Measurements from ENCODE around the gene PRMT3. TPM values are rescaled to one million over a fixed set of nuclear protein-coding genes. Genes with fewer than 3 reads are reported as not detected.
"Not testable (repeated sequence)": the region's sequence is repeated elsewhere in the genome, so short reads cannot be mapped to it uniquely, and the experiment has no call there.

PRMT3 gene
- total and polyA plus RNA-seq, 2 experiments from 2014 or later, result 11.7 to 15.7 TPM

GRCh38 chr11:20363500-20364340, 23.8 kb upstream of the PRMT3 start, which contains the start of gene HTATIP2:
Gene HTATIP2 (plus strand): TSS chr11:20363714. CDS start chr11:20364238, 524 bp downstream.
- no peak for TF ChIP-seq CTCF (IDR thresholded peaks at IDR 0.05; ENCODE audit: low read depth, low read length)
- Histone ChIP-seq H3K27ac (no peak within 1 kb of the TSS), H3K36me3 (no peaks in the 10 kb centered on the region), H3K27me3 (peaks cover 19% of the 10 kb centered on the region), H3K4me1 (ENCODE audit: low read depth) (no peaks in the 10 kb centered on the region), H3K4me3 (peak within 1 kb of the TSS; percentile 24), H3K9me3 (ENCODE audit: low read depth) (no peaks in the 10 kb centered on the region)
- peak; percentile 19 to 71 for DNase-seq (ENCODE audit: low read depth in 1 of 2, low spot score in 1 of 2)

GRCh38 chr11:20364341-20364792, 23.1 kb upstream of the PRMT3 start:
- Histone ChIP-seq H3K36me3 (no peaks in the 10 kb centered on the region), H3K27ac (no peak overlapping the region), H3K4me1 (ENCODE audit: low read depth) (no peaks in the 10 kb centered on the region), H3K9me3 (ENCODE audit: low read depth) (no peaks in the 10 kb centered on the region), H3K4me3 (no peak overlapping the region), H3K27me3 (peaks cover 19% of the 10 kb centered on the region)
- no peak for TF ChIP-seq CTCF (IDR thresholded peaks at IDR 0.05; ENCODE audit: low read depth, low read length)
- no peak for DNase-seq (ENCODE audit: low read depth in 1 of 2, low spot score in 1 of 2)

- H3K36me3 ChIP-seq; H3K27ac ChIP-seq; DNase-seq (ENCODE audit: low read depth in 1 of 2, low spot score in 1 of 2); H3K4me3 ChIP-seq; H3K9me3 ChIP-seq (ENCODE audit: low read depth); H3K4me1 ChIP-seq (ENCODE audit: low read depth): not testable (repeated sequence)
- H3K27me3 ChIP-seq, result peaks cover 19% of the 10 kb centered on the region
These were observed 22.1 kb upstream of the PRMT3 start for GRCh38 chr11:20365465-20365864.

- peak in 1 of 2 donors; percentile 84 for DNase-seq (ENCODE audit: low read depth in 1 of 2, low spot score in 1 of 2)
- Histone ChIP-seq H3K27me3 (peaks cover 19% of the 10 kb centered on the region), H3K4me1 (ENCODE audit: low read depth) (peaks cover 8% of the 10 kb centered on the region), H3K9me3 (ENCODE audit: low read depth) (no peaks in the 10 kb centered on the region), H3K36me3 (no peaks in the 10 kb centered on the region), H3K27ac (no peak overlapping the region), H3K4me3 (no peak overlapping the region)
- TF ChIP-seq CTCF (IDR thresholded peaks at IDR 0.05; ENCODE audit: low read depth, low read length), result no peak
These were observed 20.1 kb upstream of the PRMT3 start for GRCh38 chr11:20367313-20367948.

- Histone ChIP-seq H3K9me3 (ENCODE audit: low read depth) (no peaks in the 10 kb centered on the region), H3K4me3 (no peak overlapping the region), H3K36me3 (no peaks in the 10 kb centered on the region), H3K4me1 (ENCODE audit: low read depth) (peaks cover 14% of the 10 kb centered on the region), H3K27me3 (peaks cover 12% of the 10 kb centered on the region), H3K27ac (no peak overlapping the region)
- no peak for TF ChIP-seq CTCF (IDR thresholded peaks at IDR 0.05; ENCODE audit: low read depth, low read length)
- DNase-seq (ENCODE audit: low read depth in 1 of 2, low spot score in 1 of 2), result peak in 1 of 2 donors; percentile 12
These were observed 19.1 kb upstream of the PRMT3 start for GRCh38 chr11:20368438-20368837.

GRCh38 chr11:20369826-20370225, 17.7 kb upstream of the PRMT3 start:
- no peak overlapping the region for H3K4me3 ChIP-seq
- no peak overlapping the region for H3K27ac ChIP-seq
- H3K27me3 ChIP-seq, result no peaks in the 10 kb centered on the region
- no peak for TF ChIP-seq CTCF (IDR thresholded peaks at IDR 0.05; ENCODE audit: low read depth, low read length)
- no peaks in the 10 kb centered on the region for H3K36me3 ChIP-seq
- DNase-seq (ENCODE audit: low read depth in 1 of 2, low spot score in 1 of 2), result no peak
- peaks cover 20% of the 10 kb centered on the region for H3K4me1 ChIP-seq (ENCODE audit: low read depth)
- no peaks in the 10 kb centered on the region for H3K9me3 ChIP-seq (ENCODE audit: low read depth)
